H1 (cell line): ENCODE measurements around the gene SYNGR3. TPM values are rescaled to one million over a fixed set of nuclear protein-coding genes. Genes with fewer than 3 reads are reported as not detected.

Experiments
- BRCA1 ChIP-seq: IDR thresholded peaks from 2 replicates; pipeline ENCODE4 v1.6.1; 2012; ENCODE audit warnings: low read depth, low read length, improper control_type of control experiment
- GTF2F1 ChIP-seq: IDR thresholded peaks from 2 replicates; pipeline ENCODE4 v1.6.1; 2012; ENCODE audit warnings: low read depth, low read length, improper control_type of control experiment, borderline replicate concordance
- NRF1 ChIP-seq: IDR thresholded peaks from 2 replicates; pipeline ENCODE4 v1.6.1; 2011; ENCODE audit warnings: mild to moderate bottlenecking, low read depth, low read length, improper control_type of control experiment
- polyA plus RNA-seq, 7 experiments: library from polyadenylated mRNA; depleted of rRNA in 3 of 7; stranded (reverse) in 5 of 7; unstranded in 2 of 7; fragments of >200 nt in 5 of 7; fragments of 200-250 nt in 2 of 7; gene quantifications; 1 replicate in 5 of 7; 2 replicates in 1 of 7; 4 replicates in 1 of 7; pipeline versions ENCODE4 v1.2.1 to v1.2.3, GENCODE V29; 2011 to 2013; ENCODE audit warnings: missing spikeins in 2 of 7, mixed read lengths in 2 of 7
- total RNA-seq: library from RNA; stranded (reverse); fragmentation: NEBNext Ultra II Directional; extraction: Animal tissue kit (Norgen Biotek cat#: 25700); gene quantifications from 2 replicates; pipeline ENCODE4 v1.2.1, GENCODE V29; 2021

Gene SYNGR3
- total and polyA plus RNA-seq, 2 of the 8 experiments (the other 6 are each of a cell fraction or from before 2014, with no cell fraction given), result 36.2 to 49.9 TPM

GRCh38 chr16:2035431-2036199, 45.8 kb downstream of the SYNGR3 start (continued):
- TF ChIP-seq BRCA1, result no peak
- TF ChIP-seq NRF1, result no peak
- TF ChIP-seq GTF2F1, result no peak
